ENCODE results near the gene PRUNE2.

- TF ChIP-seq CTCF (IDR thresholded peaks at IDR 0.05; ENCODE audit: low read depth, low read length, poor library complexity, severe bottlenecking) (no peak), EZH2phosphoT487 (IDR thresholded peaks at IDR 0.05; ENCODE audit: borderline replicate concordance, low read length) (no peak)
These were observed 289.1 kb downstream of the PRUNE2 start for GRCh38 chr9:76616780-76617179.
